Vagina (tissue), 2 donors: ENCODE measurements around the gene CDKN2B-AS1.

Experiments used
- POLR2A ChIP-seq, 2 donors: fragments of 450-650 bp; IDR thresholded peaks; one replicate each; pipeline ENCODE4 v1.6.1; 2017; ENCODE audit warnings: antibody characterized with exemption in 2 of 2, mild to moderate bottlenecking in 2 of 2, moderate library complexity in 2 of 2
- POLR2AphosphoS5 ChIP-seq, 2 donors: sonication (generic); formaldehyde crosslinking; IDR thresholded peaks; one replicate each; pipeline ENCODE4 v1.9.0; 2017; ENCODE audit warnings: antibody characterized with exemption in 2 of 2, mild to moderate bottlenecking in 2 of 2, low read depth in 1 of 2; ENCODE audit not compliant: insufficient read depth in 1 of 2

- TF ChIP-seq POLR2A (IDR thresholded peaks at IDR 0.05) (no peak), POLR2AphosphoS5 (IDR thresholded peaks at IDR 0.05; ENCODE audit: insufficient read depth in 1 of 2, low read depth in 1 of 2) (no peak)
Observed at GRCh38 chr9:22054529-22054928, 59.9 kb downstream of the CDKN2B-AS1 start.
